ENCODE results near the gene FLRT2.
A peak's percentile ranks its signal among the peaks of the same experiment; 100 is the strongest.

Gene FLRT2

GRCh38 chr14:85532374-85533022 is 2.6 kb downstream of the FLRT2 start:
- TF ChIP-seq TCF12 (IDR thresholded peaks at IDR 0.05; ENCODE audit: low read depth) (no peak), TEAD4 (IDR thresholded peaks at IDR 0.05) (0 out of 2 replicates have a peak, but pooled peaks have one; percentile 10)

- TF ChIP-seq ZBTB7A (IDR thresholded peaks at IDR 0.05; ENCODE audit: low read depth), result no peak
- no peak for TF ChIP-seq NFIC (IDR thresholded peaks at IDR 0.05)
- TF ChIP-seq TCF12 (IDR thresholded peaks at IDR 0.05; ENCODE audit: low read depth), result no peak
- no peak for TF ChIP-seq CEBPB (IDR thresholded peaks at IDR 0.05)
- peak; percentile 74 for TF ChIP-seq MAX (IDR thresholded peaks at IDR 0.05)
- no peak for TF ChIP-seq EP300 (IDR thresholded peaks at IDR 0.05; ENCODE audit: borderline replicate concordance)
- TF ChIP-seq FOXM1 (IDR thresholded peaks at IDR 0.05; ENCODE audit: borderline replicate concordance, low read depth), result peak; percentile 46
- TF ChIP-seq REST (IDR thresholded peaks at IDR 0.05; ENCODE audit: low read depth), result no peak
- TF ChIP-seq EGR1 (IDR thresholded peaks at IDR 0.05), result peak; percentile 61; the same call in 1 of the 2 replicates
These were observed 3.3 kb downstream of the FLRT2 start for GRCh38 chr14:85533023-85533860.

- no peak for TF ChIP-seq RAD21 (IDR thresholded peaks at IDR 0.05; ENCODE audit: low read depth)
- TF ChIP-seq TAF1 (IDR thresholded peaks at IDR 0.05; ENCODE audit: low read depth), result no peak
- no peak for TF ChIP-seq ZBTB7A (IDR thresholded peaks at IDR 0.05; ENCODE audit: low read depth)
- no peak for TF ChIP-seq CREB1 (IDR thresholded peaks at IDR 0.05; ENCODE audit: low read depth)
These were observed 3.9 kb downstream of the FLRT2 start for GRCh38 chr14:85533861-85534291.

- no peak for TF ChIP-seq ZBTB7A (IDR thresholded peaks at IDR 0.05; ENCODE audit: low read depth)
These were observed 4.7 kb downstream of the FLRT2 start for GRCh38 chr14:85534458-85535293.

GRCh38 chr14:85535321-85535720 is 5.4 kb downstream of the FLRT2 start:
- TF ChIP-seq CEBPB (IDR thresholded peaks at IDR 0.05) (no peak), TEAD4 (IDR thresholded peaks at IDR 0.05) (no peak), EGR1 (IDR thresholded peaks at IDR 0.05) (no peak), TCF12 (IDR thresholded peaks at IDR 0.05; ENCODE audit: low read depth) (no peak), REST (IDR thresholded peaks at IDR 0.05; ENCODE audit: low read depth) (no peak)

- TF ChIP-seq ZBTB7A (IDR thresholded peaks at IDR 0.05; ENCODE audit: low read depth) (no peak), RAD21 (IDR thresholded peaks at IDR 0.05; ENCODE audit: low read depth) (peak; percentile 37)
These were observed 6.3 kb downstream of the FLRT2 start for GRCh38 chr14:85535991-85536832.

- TF ChIP-seq CREB1 (IDR thresholded peaks at IDR 0.05; ENCODE audit: low read depth), result no peak
- TF ChIP-seq TAF1 (IDR thresholded peaks at IDR 0.05; ENCODE audit: low read depth), result no peak
- TF ChIP-seq REST (IDR thresholded peaks at IDR 0.05; ENCODE audit: low read depth), result no peak
- no peak for TF ChIP-seq USF1 (IDR thresholded peaks at IDR 0.05)
- TF ChIP-seq NFIC (IDR thresholded peaks at IDR 0.05), result no peak
- TF ChIP-seq TEAD4 (IDR thresholded peaks at IDR 0.05), result no peak
- no peak for TF ChIP-seq EP300 (IDR thresholded peaks at IDR 0.05; ENCODE audit: borderline replicate concordance)
- TF ChIP-seq EGR1 (IDR thresholded peaks at IDR 0.05), result no peak
- no peak for TF ChIP-seq RAD21 (IDR thresholded peaks at IDR 0.05; ENCODE audit: low read depth)
- no peak for TF ChIP-seq TCF12 (IDR thresholded peaks at IDR 0.05; ENCODE audit: low read depth)
- TF ChIP-seq YY1 (IDR thresholded peaks at IDR 0.05; ENCODE audit: low read depth), result no peak
These were observed 6.9 kb downstream of the FLRT2 start for GRCh38 chr14:85536833-85537190.

Data from Ishikawa (cell line).